Measurements from ENCODE around the gene CARS1.

DNA sequence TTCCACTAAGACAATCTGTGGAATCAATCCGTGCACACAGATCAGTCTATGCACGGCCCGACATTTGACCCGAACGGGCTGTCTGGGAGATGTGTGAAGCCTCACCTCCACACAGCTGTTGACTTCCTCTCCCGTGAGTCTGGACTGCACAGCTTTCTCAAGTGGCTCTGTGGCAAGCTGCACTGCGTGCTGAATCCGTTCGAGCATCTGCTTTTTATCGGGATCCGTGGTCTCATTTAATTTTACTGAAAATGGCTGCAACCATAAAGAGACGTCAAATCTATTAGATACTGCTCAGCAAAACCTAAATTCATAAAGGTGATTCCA lies 19.3 kb downstream of the CARS1 start:
- TF ChIP-seq, protein P1, sequence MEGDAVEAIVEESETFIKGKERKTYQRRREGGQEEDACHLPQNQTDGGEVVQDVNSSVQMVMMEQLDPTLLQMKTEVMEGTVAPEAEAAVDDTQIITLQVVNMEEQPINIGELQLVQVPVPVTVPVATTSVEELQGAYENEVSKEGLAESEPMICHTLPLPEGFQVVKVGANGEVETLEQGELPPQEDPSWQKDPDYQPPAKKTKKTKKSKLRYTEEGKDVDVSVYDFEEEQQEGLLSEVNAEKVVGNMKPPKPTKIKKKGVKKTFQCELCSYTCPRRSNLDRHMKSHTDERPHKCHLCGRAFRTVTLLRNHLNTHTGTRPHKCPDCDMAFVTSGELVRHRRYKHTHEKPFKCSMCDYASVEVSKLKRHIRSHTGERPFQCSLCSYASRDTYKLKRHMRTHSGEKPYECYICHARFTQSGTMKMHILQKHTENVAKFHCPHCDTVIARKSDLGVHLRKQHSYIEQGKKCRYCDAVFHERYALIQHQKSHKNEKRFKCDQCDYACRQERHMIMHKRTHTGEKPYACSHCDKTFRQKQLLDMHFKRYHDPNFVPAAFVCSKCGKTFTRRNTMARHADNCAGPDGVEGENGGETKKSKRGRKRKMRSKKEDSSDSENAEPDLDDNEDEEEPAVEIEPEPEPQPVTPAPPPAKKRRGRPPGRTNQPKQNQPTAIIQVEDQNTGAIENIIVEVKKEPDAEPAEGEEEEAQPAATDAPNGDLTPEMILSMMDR (IDR thresholded peaks at IDR 0.05; ENCODE audit: low read depth, low read length, poor library complexity, severe bottlenecking) = no peak
- no peak for TF ChIP-seq EZH2phosphoT487 (IDR thresholded peaks at IDR 0.05; ENCODE audit: borderline replicate concordance, low read length)

Data from DOHH2 (cell line).